TTC549 (cell line): ENCODE data around the gene DMKN.

Experiments
- FAIRE-seq: peaks from 2 replicates; lab custom pipeline; 2012; peaks lifted over from hg19 to GRCh38; lab: Jason Lieb, UNC

Gene DMKN

GRCh38 chr19:35513628-35514281, at the start of gene DMKN:
DMKN (minus strand) TSS chr19:35513649; CDS start chr19:35513475, 174 bp downstream.
- no peak for FAIRE-seq

- no peak for FAIRE-seq
Measured at GRCh38 chr19:35562776-35563175, 49.3 kb upstream of the DMKN start.

GRCh38 chr19:35562336-35562735, 48.9 kb upstream of the DMKN start:
- FAIRE-seq = no peak

- FAIRE-seq = no peak
Measured at GRCh38 chr19:35561436-35561835, 48.0 kb upstream of the DMKN start.

- no peak for FAIRE-seq
Measured at GRCh38 chr19:35560677-35561076, 47.2 kb upstream of the DMKN start.

GRCh38 chr19:35560271-35560670, 46.8 kb upstream of the DMKN start:
- no peak for FAIRE-seq

- FAIRE-seq = no peak
Measured at GRCh38 chr19:35559781-35560180, 46.3 kb upstream of the DMKN start.

- FAIRE-seq = no peak
Measured at GRCh38 chr19:35559281-35559659, 45.8 kb upstream of the DMKN start.

- no peak for FAIRE-seq
Measured at GRCh38 chr19:35558400-35559280, 45.2 kb upstream of the DMKN start.

GRCh38 chr19:35557539-35558399, 44.3 kb upstream of the DMKN start:
- no peak for FAIRE-seq

- FAIRE-seq = no peak
Measured at GRCh38 chr19:35556846-35557538, 43.5 kb upstream of the DMKN start.

GRCh38 chr19:35556025-35556590, 42.7 kb upstream of the DMKN start:
- FAIRE-seq = no peak

GRCh38 chr19:35555301-35556005, 42.0 kb upstream of the DMKN start:
- no peak for FAIRE-seq

- FAIRE-seq = no peak
Measured at GRCh38 chr19:35554076-35554475, 40.6 kb upstream of the DMKN start.

GRCh38 chr19:35553385-35554000, 40.0 kb upstream of the DMKN start:
- no peak for FAIRE-seq

- FAIRE-seq = no peak
Measured at GRCh38 chr19:35552534-35553384, 39.3 kb upstream of the DMKN start.

GRCh38 chr19:35551091-35551810, 37.8 kb upstream of the DMKN start:
- no peak for FAIRE-seq

- no peak for FAIRE-seq
Measured at GRCh38 chr19:35549879-35550523, 36.6 kb upstream of the DMKN start.
